CD14-positive monocyte (primary cell): ENCODE data around the gene CD300E. TPM values are rescaled to one million over a fixed set of nuclear protein-coding genes. Genes with fewer than 3 reads are reported as not detected.

Source experiments
- DNase-seq, 3 donors: peaks; one replicate each; pipeline ENCODE4 v3.0.0-alpha.2; 2011 to 2022
- H2AFZ ChIP-seq: 2 replicates; pipeline ENCODE4 v1.6.0; 2012; ENCODE audit warnings: mild to moderate bottlenecking, low read depth, low read length, inconsistent platforms; ENCODE audit not compliant: insufficient read depth, poor library complexity, severe bottlenecking
- H3K27ac ChIP-seq, 2 donors: 1 replicate in 1 of 2; 2 replicates in 1 of 2; pipeline ENCODE4 v1.5.1; 2012 to 2013; ENCODE audit warnings: low read length in 2 of 2, control low read depth in 1 of 2, inconsistent platforms in 1 of 2, low read depth in 1 of 2, mild to moderate bottlenecking in 1 of 2
- H3K27me3 ChIP-seq, 2 donors: one replicate each; pipeline versions ENCODE4 v1.6.0 to v1.6.1; 2011 to 2013; ENCODE audit warnings: low read length in 2 of 2; ENCODE audit not compliant: control insufficient read depth in 2 of 2, insufficient read depth in 2 of 2
- H3K36me3 ChIP-seq, 2 donors: replicated peaks in 1 of 2; 1 replicate in 1 of 2; 2 replicates in 1 of 2; pipeline versions ENCODE4 v1.5.1 to v1.6.1; 2012 to 2013; ENCODE audit warnings: low read length in 2 of 2, control low read depth in 1 of 2, inconsistent platforms in 1 of 2, mild to moderate bottlenecking in 1 of 2; ENCODE audit not compliant: insufficient read depth in 2 of 2, control insufficient read depth in 1 of 2
- H3K4me1 ChIP-seq, 2 donors: 1 replicate in 1 of 2; 2 replicates in 1 of 2; pipeline versions ENCODE4 v1.5.1 to v1.6.1; 2012 to 2013; ENCODE audit warnings: low read length in 2 of 2, control low read depth in 1 of 2, inconsistent platforms in 1 of 2, mild to moderate bottlenecking in 1 of 2, moderate library complexity in 1 of 2; ENCODE audit not compliant: insufficient read depth in 2 of 2, control insufficient read depth in 1 of 2
- H3K4me2 ChIP-seq: replicated peaks from 2 replicates; pipeline ENCODE3; 2012; ENCODE audit warnings: low read length, moderate library complexity, mild to moderate bottlenecking; ENCODE audit not compliant: poor library complexity, severe bottlenecking; ENCODE audit errors: extremely low read depth
- H3K4me3 ChIP-seq, 3 experiments: fragments of 200-600 bp in 1 of 3; sonication (generic) in 1 of 3; replicated peaks in 1 of 3; 1 replicate in 2 of 3; 2 replicates in 1 of 3; pipeline ENCODE4 v1.5.1; 2011 to 2013; ENCODE audit warnings: low read length in 3 of 3, mild to moderate bottlenecking in 3 of 3, control low read depth in 2 of 3, low read depth in 2 of 3, inconsistent platforms in 1 of 3, moderate library complexity in 1 of 3
- H3K79me2 ChIP-seq: 2 replicates; pipeline ENCODE4 v1.6.0; 2012; ENCODE audit warnings: mild to moderate bottlenecking, control low read depth, inconsistent platforms, low read length, moderate library complexity; ENCODE audit not compliant: insufficient read depth
- H3K9ac ChIP-seq: 2 replicates; pipeline ENCODE4 v1.6.0; 2017; ENCODE audit warnings: low read length, mild to moderate bottlenecking; ENCODE audit not compliant: insufficient read depth, poor library complexity, severe bottlenecking
- H3K9me3 ChIP-seq, 2 donors: replicated peaks in 1 of 2; 1 replicate in 1 of 2; 2 replicates in 1 of 2; pipeline versions ENCODE4 v1.5.1 to v1.6.1; 2012 to 2013; ENCODE audit warnings: low read length in 2 of 2, control low read depth in 1 of 2; ENCODE audit not compliant: control insufficient read depth in 1 of 2, insufficient read depth in 1 of 2
- H4K20me1 ChIP-seq: 2 replicates; pipeline ENCODE4 v1.6.0; 2012; ENCODE audit warnings: mild to moderate bottlenecking, low read length, control low read depth, moderate library complexity; ENCODE audit not compliant: insufficient read depth
- H3K27ac Mint-ChIP-seq, 7 donors: one replicate each; pipeline ENCODE4 v1.8.0; 2020; ENCODE audit warnings: mild to moderate bottlenecking in 7 of 7, mixed read lengths in 7 of 7, moderate library complexity in 6 of 7, inconsistent platforms in 2 of 7
- H3K27me3 Mint-ChIP-seq, 3 donors: one replicate each; pipeline ENCODE4 v1.8.0; 2021 to 2022; ENCODE audit warnings: low read depth in 3 of 3, mild to moderate bottlenecking in 3 of 3, mixed read lengths in 3 of 3, moderate library complexity in 3 of 3, inconsistent platforms in 1 of 3
- H3K36me3 Mint-ChIP-seq, 2 donors: one replicate each; pipeline ENCODE4 v1.8.0; 2020; ENCODE audit warnings: mixed read lengths in 2 of 2, inconsistent platforms in 1 of 2, mild to moderate bottlenecking in 1 of 2
- H3K4me1 Mint-ChIP-seq: one replicate; pipeline ENCODE4 v1.8.0; 2020; ENCODE audit warnings: mild to moderate bottlenecking, mixed read lengths
- H3K4me3 Mint-ChIP-seq, 2 donors: one replicate each; pipeline ENCODE4 v1.8.0; 2020; ENCODE audit warnings: mild to moderate bottlenecking in 2 of 2, mixed read lengths in 2 of 2, moderate library complexity in 1 of 2
- H3K9me3 Mint-ChIP-seq, 7 donors: one replicate each; pipeline ENCODE4 v1.8.0; 2020 to 2022; ENCODE audit warnings: mixed read lengths in 7 of 7, mild to moderate bottlenecking in 6 of 7, moderate library complexity in 6 of 7, inconsistent platforms in 2 of 7
- WGBS: methylation state at CpG from one replicate; pipeline ENCODE4 v1.1.5; 2013; ENCODE audit warnings: missing lambda C conversion rate; ENCODE audit not compliant: insufficient coverage; 5-methylcytosine and 5-hydroxymethylcytosine counted together
- intact Hi-C, 2 donors: fragments of 100-400 bp; cut with micrococcal nuclease; formaldehyde crosslinking; loops; one replicate each; pipeline versions ENCODE4 v1.15.0 to v1.15.1; 2023
- polyA plus RNA-seq, 3 donors: library from polyadenylated mRNA; depleted of rRNA in 1 of 3; unstranded in 2 of 3; stranded (reverse) in 1 of 3; fragments of 300-500 nt in 2 of 3; fragments of >200 nt in 1 of 3; fragmentation: Illumina TruSeq in 2 of 3; gene quantifications; 1 replicate in 2 of 3; 2 replicates in 1 of 3; pipeline ENCODE4 v1.2.3, GENCODE V29; 2012 to 2021
- TF ChIP-seq, protein P1 (sequence below): fragments of 200-600 bp; IDR thresholded peaks from one replicate; pipeline ENCODE4 v1.8.0; 2022; ENCODE audit warnings: antibody characterized with exemption, mild to moderate bottlenecking

Gene CD300E
- polyA plus RNA-seq, 3 donors = 65.0 to 228 (median 122) TPM

DNA sequence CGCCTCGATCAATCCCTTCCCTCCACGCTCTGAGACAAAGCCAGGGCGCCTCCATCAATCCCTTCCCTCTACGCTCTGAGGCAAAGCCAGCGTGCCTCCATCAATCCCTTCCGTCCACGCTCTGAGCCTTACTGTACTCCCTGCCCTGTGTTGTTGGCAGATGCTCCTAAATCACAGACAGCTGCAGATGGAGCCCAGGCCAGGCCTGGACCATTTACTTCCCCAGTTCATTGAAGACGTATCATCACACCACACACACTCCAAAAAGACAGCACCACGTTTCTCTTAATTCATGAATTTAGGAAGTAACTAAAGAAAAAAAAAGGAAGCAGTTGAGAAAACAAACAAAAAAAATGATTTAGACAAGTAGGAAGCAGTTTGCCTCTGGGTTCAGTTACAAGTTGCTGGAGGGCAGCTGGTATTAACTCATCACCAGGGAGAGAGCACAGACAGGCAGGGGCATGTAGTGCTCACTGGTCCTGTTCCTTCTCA, 24.0 kb downstream of the CD300E start:
- H3K9ac ChIP-seq = peak overlapping the region; percentile 39
- no peaks in the 10 kb centered on the region for H4K20me1 ChIP-seq
- peak overlapping the region; percentile 87 to 90 for H3K27ac ChIP-seq
- TF ChIP-seq, protein P1, sequence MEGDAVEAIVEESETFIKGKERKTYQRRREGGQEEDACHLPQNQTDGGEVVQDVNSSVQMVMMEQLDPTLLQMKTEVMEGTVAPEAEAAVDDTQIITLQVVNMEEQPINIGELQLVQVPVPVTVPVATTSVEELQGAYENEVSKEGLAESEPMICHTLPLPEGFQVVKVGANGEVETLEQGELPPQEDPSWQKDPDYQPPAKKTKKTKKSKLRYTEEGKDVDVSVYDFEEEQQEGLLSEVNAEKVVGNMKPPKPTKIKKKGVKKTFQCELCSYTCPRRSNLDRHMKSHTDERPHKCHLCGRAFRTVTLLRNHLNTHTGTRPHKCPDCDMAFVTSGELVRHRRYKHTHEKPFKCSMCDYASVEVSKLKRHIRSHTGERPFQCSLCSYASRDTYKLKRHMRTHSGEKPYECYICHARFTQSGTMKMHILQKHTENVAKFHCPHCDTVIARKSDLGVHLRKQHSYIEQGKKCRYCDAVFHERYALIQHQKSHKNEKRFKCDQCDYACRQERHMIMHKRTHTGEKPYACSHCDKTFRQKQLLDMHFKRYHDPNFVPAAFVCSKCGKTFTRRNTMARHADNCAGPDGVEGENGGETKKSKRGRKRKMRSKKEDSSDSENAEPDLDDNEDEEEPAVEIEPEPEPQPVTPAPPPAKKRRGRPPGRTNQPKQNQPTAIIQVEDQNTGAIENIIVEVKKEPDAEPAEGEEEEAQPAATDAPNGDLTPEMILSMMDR = no peak
- peaks cover 0 to 5% (median 0%) of the 10 kb centered on the region in 3 donors for H3K27me3 Mint-ChIP-seq
- peak; percentile 84 to 91 (median 86) for DNase-seq
- peak overlapping the region; percentile 57 to 83 for H3K4me3 Mint-ChIP-seq
- H3K4me2 ChIP-seq = peak overlapping the region; percentile 70
- H3K9me3 Mint-ChIP-seq = peaks cover 0 to 3% (median 0%) of the 10 kb centered on the region in 7 donors
- H3K4me1 Mint-ChIP-seq = peaks cover 93% of the 10 kb centered on the region
- H3K27ac Mint-ChIP-seq = peak overlapping the region; percentile 95 to 99 (median 97)
- no peaks in the 10 kb centered on the region for H3K27me3 ChIP-seq
- peak overlapping the region in 2 of 3 experiments; percentile 25 to 60 for H3K4me3 ChIP-seq
- H3K9me3 ChIP-seq = no peaks in the 10 kb centered on the region
- no peak overlapping the region for H2AFZ ChIP-seq
- peaks cover 2 to 25% of the 10 kb centered on the region in 2 donors for H3K36me3 Mint-ChIP-seq
- 18% methylated on average over 8 of the region's 10 CpGs for WGBS
- H3K79me2 ChIP-seq = no peaks in the 10 kb centered on the region
- peaks cover 0 to 4% of the 10 kb centered on the region in 2 donors for H3K36me3 ChIP-seq
- peaks cover 97 to 98% of the 10 kb centered on the region in 2 donors for H3K4me1 ChIP-seq
- intact Hi-C loops = loop anchor here in 1 of 2 donors (1.0 to 5.0 kb wide), 3 partner anchors 30 to 62 kb away; no protein-coding TSS in a partner anchor

DNA sequence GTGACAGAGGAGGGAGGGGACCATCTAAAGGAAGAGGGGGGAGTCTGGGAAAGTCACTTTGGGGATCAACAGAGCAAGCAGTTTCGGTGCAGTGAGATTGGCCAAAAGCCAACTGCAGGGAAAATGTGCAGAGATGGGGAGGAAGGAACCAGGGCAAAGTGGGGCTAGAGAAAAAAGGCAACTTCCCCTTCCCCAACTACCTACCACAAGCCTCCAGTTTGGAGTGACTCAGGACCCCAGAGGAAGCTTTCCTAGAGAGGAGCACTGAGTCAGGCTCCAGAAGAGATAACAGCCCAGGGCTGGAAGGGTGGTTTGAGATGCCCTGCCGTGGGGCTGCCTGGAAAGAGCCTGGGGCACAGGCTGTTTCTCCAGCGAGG, 24.5 kb downstream of the CD300E start:
- 0% methylated on average over 2 of the region's 3 CpGs for WGBS
- Histone ChIP-seq H4K20me1 (no peaks in the 10 kb centered on the region), H3K27me3 (no peaks in the 10 kb centered on the region), H3K4me3 (peak overlapping the region in 1 of 3 experiments; percentile 60), H3K9me3 (no peaks in the 10 kb centered on the region), H3K4me1 (peaks cover 92 to 93% of the 10 kb centered on the region in 2 donors), H2AFZ (no peak overlapping the region), H3K9ac (peak overlapping the region; percentile 39), H3K36me3 (peaks cover 0 to 2% of the 10 kb centered on the region in 2 donors), H3K27ac (peak overlapping the region; percentile 87 to 90), H3K4me2 (peak overlapping the region; percentile 70), H3K79me2 (no peaks in the 10 kb centered on the region)
- Mint-ChIP-seq H3K4me1 (peaks cover 88% of the 10 kb centered on the region), H3K27me3 (peaks cover 0 to 5% (median 0%) of the 10 kb centered on the region in 3 donors), H3K9me3 (peaks cover 0 to 3% (median 0%) of the 10 kb centered on the region in 7 donors), H3K36me3 (peaks cover 2 to 25% of the 10 kb centered on the region in 2 donors), H3K27ac (peak overlapping the region; percentile 95 to 99 (median 97)), H3K4me3 (peak overlapping the region in 1 of 2 donors; percentile 76)
- DNase-seq = peak; percentile 75 to 94 (median 90)
- TF ChIP-seq, protein P1 = no peak
- intact Hi-C loops = loop anchor here in 1 of 2 donors (1.0 to 5.0 kb wide), 3 partner anchors 30 to 62 kb away; no protein-coding TSS in a partner anchor
